ENCODE results near the gene RGS13.

The RGS13 gene

DNA sequence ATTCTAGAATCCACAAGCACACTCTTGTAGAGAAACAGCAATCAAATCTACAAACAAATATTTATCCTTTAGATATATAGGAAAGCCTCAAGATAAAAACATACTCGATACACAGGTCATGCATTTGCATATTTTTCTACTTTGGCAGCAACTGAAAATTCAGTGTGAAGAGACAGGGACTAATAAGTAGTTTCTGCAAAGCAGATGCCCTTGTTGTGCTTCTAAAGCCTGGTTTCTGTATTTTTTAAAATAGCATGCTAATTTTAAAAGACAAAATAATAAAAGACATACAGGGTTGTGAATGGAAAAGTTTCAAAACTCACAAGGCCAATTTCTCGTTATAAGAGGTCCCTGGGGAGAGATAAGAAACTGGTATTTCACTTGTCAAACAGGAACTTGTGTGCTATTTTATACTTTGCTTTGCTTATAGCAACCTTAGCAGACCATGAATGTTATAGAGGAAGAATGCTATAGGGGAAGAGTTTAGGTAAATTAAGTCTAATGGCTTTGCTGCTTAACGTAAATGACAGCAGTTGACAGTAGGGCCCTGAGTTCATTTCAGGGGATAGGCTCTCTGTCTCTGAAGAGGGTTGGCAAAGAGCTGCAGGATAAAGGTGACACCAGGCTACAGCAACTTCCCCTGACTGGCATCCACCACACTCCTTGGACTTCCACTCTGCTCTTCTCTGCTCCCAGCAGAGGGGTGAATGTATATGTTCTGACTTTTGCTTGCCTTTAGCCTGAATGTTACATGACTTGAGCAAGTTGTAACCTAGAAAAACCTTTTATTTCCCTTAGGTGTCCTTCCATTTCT lies 9.4 kb upstream of the RGS13 start:
- TF ChIP-seq, protein P1, sequence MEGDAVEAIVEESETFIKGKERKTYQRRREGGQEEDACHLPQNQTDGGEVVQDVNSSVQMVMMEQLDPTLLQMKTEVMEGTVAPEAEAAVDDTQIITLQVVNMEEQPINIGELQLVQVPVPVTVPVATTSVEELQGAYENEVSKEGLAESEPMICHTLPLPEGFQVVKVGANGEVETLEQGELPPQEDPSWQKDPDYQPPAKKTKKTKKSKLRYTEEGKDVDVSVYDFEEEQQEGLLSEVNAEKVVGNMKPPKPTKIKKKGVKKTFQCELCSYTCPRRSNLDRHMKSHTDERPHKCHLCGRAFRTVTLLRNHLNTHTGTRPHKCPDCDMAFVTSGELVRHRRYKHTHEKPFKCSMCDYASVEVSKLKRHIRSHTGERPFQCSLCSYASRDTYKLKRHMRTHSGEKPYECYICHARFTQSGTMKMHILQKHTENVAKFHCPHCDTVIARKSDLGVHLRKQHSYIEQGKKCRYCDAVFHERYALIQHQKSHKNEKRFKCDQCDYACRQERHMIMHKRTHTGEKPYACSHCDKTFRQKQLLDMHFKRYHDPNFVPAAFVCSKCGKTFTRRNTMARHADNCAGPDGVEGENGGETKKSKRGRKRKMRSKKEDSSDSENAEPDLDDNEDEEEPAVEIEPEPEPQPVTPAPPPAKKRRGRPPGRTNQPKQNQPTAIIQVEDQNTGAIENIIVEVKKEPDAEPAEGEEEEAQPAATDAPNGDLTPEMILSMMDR (IDR thresholded peaks at IDR 0.05; ENCODE audit: low read depth, low read length, missing control alignments) = no peak
- no peak overlapping the region for H3K4me3 ChIP-seq (replicated peaks; ENCODE audit: low read depth, low read length)
- DNase-seq (ENCODE audit: extremely low read depth, low read depth) = no peak

- DNase-seq (ENCODE audit: extremely low read depth, low read depth) = no peak
- TF ChIP-seq, protein P1 (IDR thresholded peaks at IDR 0.05; ENCODE audit: low read depth, low read length, missing control alignments) = no peak
- no peak overlapping the region for H3K4me3 ChIP-seq (replicated peaks; ENCODE audit: low read depth, low read length)
These were observed 8.0 kb upstream of the RGS13 start for GRCh38 chr1:192627901-192628300.

- DNase-seq (ENCODE audit: extremely low read depth, low read depth) = no peak
- TF ChIP-seq, protein P1 (IDR thresholded peaks at IDR 0.05; ENCODE audit: low read depth, low read length, missing control alignments) = no peak
- no peak overlapping the region for H3K4me3 ChIP-seq (replicated peaks; ENCODE audit: low read depth, low read length)
These were observed 7.4 kb upstream of the RGS13 start for GRCh38 chr1:192628396-192629057.

- TF ChIP-seq, protein P1 (IDR thresholded peaks at IDR 0.05; ENCODE audit: low read depth, low read length, missing control alignments) = no peak
- H3K4me3 ChIP-seq (replicated peaks; ENCODE audit: low read depth, low read length) = no peak overlapping the region
These were observed 6.3 kb upstream of the RGS13 start for GRCh38 chr1:192629612-192630011.

DNA sequence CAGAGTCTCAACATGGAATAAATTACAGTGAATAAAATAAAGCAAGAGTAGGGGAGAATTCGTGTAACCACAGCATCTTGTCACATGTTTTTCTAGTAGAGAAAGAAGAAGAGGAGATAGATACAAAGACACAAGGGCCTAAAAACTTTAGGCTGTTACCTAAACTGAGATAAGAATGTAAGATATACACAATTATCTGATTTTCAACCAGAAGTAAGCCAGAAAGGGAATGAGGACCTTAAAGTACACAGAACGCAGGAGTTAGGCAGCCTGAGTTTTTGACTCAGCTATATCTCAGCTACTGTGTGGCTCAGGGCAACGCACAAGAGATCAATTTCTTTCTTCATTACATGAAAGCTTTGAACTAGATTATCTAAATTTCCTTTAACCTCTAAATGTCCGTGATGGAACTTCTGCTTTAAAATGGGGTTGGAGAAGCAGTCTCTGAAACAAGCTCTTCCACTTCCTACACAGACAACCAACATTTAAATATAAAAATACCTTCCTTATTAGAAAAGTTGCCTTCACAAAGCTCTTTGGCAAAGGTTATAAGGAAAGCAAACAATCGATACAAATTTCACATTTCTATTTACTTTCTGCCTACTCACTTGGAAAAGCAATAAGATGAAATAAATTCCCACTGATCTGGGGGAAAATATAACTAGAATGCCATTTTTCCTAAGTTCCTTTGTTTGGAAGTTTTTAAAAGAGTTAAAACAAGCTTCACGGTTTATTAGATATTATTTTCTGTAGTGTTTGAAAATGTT lies 5.2 kb upstream of the RGS13 start:
- no peak overlapping the region for H3K4me3 ChIP-seq (replicated peaks; ENCODE audit: low read depth, low read length)
- TF ChIP-seq, protein P1 (IDR thresholded peaks at IDR 0.05; ENCODE audit: low read depth, low read length, missing control alignments) = no peak
- no peak for DNase-seq (ENCODE audit: extremely low read depth, low read depth)

More at GRCh38 chr1:192629612-192630011, 6.3 kb upstream of the RGS13 start:
- no peak for DNase-seq (ENCODE audit: extremely low read depth, low read depth)

- DNase-seq (ENCODE audit: extremely low read depth, low read depth) = no peak
- TF ChIP-seq, protein P1 (IDR thresholded peaks at IDR 0.05; ENCODE audit: low read depth, low read length, missing control alignments) = no peak
- H3K4me3 ChIP-seq (replicated peaks; ENCODE audit: low read depth, low read length) = no peak overlapping the region
These were observed 4.2 kb upstream of the RGS13 start for GRCh38 chr1:192631749-192632148.
